ENCODE results near the gene TSR3.

Gene TSR3

GRCh38 chr16:1377406-1378010 is 25.8 kb upstream of the TSR3 start:
- DNase-seq (ENCODE audit: low spot score) = no peak

- no peak for DNase-seq (ENCODE audit: low spot score)
Measured at GRCh38 chr16:1375741-1376410, 24.2 kb upstream of the TSR3 start.

GRCh38 chr16:1375298-1375640 is 23.6 kb upstream of the TSR3 start:
- DNase-seq (ENCODE audit: low spot score) = no peak

GRCh38 chr16:1374418-1375297 is 23.0 kb upstream of the TSR3 start:
- DNase-seq (ENCODE audit: low spot score) = no peak

GRCh38 chr16:1372292-1372950 is 20.7 kb upstream of the TSR3 start:
- DNase-seq (ENCODE audit: low spot score) = no peak

GRCh38 chr16:1371054-1371978 is 19.6 kb upstream of the TSR3 start:
- DNase-seq (ENCODE audit: low spot score) = no peak

- DNase-seq (ENCODE audit: low spot score) = no peak
Measured at GRCh38 chr16:1367486-1368174, 16.0 kb upstream of the TSR3 start.

- no peak for DNase-seq (ENCODE audit: low spot score)
Measured at GRCh38 chr16:1366712-1367299, 15.1 kb upstream of the TSR3 start.

GRCh38 chr16:1366060-1366711 is 14.5 kb upstream of the TSR3 start:
- no peak for DNase-seq (ENCODE audit: low spot score)

GRCh38 chr16:1364510-1364909 is 12.8 kb upstream of the TSR3 start:
- no peak for DNase-seq (ENCODE audit: low spot score)

GRCh38 chr16:1363501-1364041 is 11.9 kb upstream of the TSR3 start:
- DNase-seq (ENCODE audit: low spot score) = peak; percentile 85

- DNase-seq (ENCODE audit: low spot score) = no peak
Measured at GRCh38 chr16:1362807-1363206, 11.1 kb upstream of the TSR3 start.

- no peak for DNase-seq (ENCODE audit: low spot score)
Measured at GRCh38 chr16:1361685-1362360, 10.1 kb upstream of the TSR3 start.

- DNase-seq (ENCODE audit: low spot score) = no peak
Measured at GRCh38 chr16:1357906-1358566, 6.4 kb upstream of the TSR3 start.

- DNase-seq (ENCODE audit: low spot score) = no peak
Measured at GRCh38 chr16:1356061-1356900, 4.6 kb upstream of the TSR3 start.

GRCh38 chr16:1355591-1355990 is 3.9 kb upstream of the TSR3 start:
- DNase-seq (ENCODE audit: low spot score) = no peak

GRCh38 chr16:1354815-1355540 is 3.3 kb upstream of the TSR3 start:
- DNase-seq (ENCODE audit: low spot score) = no peak

Measured in AG08396 (cell line).